EL (cell line): ENCODE data around the gene RUNDC3A.
"Not testable (repeated sequence)": the region's sequence is repeated elsewhere in the genome, so short reads cannot be mapped to it uniquely, and the experiment has no call there.

Experiments
- DNase-seq: peaks from one replicate; pipeline ENCODE4 v3.0.0-alpha.2; 2016

The RUNDC3A gene

DNA sequence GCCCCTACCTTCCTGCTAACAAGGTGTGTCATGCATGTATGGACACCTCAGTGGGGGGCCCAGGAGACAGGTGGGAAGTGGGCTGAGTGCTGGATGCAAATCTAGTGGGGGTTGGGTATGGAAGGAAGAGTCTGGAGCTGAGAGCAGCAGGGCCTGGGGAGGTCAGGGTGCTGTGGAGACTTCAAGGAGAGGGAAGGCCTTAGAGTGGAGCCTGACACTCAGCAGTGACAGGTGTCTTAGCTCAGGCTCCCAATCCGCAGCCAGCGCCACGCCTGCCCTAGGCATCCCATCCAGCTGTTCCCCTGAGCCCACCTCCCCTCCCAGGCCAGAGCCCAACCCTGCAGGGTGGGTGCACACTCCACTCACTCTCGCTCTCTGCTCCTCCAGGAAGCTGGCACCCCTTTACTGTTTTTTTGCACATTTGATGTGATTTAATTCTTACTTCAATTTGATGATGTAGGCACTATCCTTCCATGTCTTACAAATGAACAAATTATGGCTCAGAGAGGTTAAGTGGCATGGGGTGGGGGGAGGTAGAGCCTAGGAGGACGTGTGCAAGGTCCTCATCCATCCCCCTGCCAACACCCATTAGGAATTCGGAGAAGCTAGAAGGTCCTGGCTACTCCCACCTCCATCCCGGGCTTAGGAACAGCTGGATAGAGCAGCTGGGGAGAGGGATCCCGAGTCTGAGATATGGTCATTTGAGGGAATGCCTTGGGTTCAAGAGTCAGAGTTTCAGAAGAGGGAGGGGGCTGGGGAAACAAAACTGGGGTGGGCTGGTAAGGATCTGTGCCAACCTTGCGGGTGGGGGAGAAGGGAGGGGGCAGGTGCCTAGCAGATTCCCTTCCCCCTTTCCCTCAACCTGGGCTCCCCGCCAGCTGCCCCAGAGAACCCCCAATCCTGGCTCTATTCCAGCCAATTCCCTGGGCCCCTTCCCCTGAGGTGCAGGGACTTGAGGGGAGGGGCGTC is 53.2 kb downstream of the RUNDC3A start:
- DNase-seq = no peak

DNA sequence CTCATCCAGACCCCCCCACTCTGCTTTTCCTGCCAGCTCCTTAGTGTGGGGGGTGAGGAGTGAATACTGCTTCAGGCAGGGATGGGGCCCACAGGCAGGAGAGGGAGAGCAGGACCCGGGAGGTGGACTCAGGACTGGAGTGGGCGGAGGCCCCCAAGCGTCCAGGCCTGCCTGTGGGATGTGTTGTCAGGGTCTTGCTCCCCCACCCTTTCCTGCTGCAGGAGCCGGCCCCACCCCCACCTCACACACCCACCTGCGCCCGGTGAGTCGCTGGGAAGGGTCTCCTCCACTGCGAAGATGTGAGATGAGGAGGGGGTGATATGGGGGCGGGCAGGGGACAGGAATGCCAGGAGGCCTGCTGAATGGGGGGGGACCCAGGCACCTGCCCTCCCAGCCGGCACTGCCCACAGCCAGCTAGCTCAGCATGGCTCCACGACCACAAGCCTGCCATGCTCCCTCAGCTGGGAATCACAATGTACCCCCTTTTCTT is 54.1 kb downstream of the RUNDC3A start:
- DNase-seq = no peak

DNA sequence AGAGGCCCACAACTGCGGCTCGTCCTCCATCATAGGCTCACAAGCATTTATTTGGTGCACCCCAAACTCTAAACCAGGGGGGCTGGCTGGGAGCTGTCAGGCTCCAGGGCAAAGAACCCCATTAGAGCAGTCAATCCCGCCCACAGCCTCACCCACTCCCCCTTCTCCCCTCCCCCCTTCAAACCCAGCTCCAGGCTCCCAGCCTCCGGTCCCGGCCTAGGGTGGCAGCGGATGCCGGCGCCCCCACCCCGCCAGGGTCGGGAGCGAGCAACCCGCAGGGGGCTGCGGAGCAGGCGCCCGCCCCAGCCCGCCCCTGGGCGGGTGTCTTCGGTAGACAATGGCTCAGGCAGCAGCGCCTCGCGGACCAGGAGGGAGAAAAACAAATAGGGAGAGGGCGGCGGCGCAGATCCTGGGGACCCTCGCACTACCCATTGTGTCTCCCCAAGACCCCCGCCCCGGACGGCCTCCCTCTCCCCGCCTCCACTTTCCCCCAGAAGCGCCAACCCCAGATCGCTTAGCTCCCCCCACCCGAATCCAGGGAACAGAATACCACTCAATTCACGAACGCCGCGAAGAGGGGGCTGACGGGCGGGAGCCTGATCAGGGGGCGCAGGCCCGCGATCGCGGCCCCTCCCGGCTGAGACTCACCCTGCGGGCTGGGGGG is 54.7 kb downstream of the RUNDC3A start:
- DNase-seq = no peak

DNA sequence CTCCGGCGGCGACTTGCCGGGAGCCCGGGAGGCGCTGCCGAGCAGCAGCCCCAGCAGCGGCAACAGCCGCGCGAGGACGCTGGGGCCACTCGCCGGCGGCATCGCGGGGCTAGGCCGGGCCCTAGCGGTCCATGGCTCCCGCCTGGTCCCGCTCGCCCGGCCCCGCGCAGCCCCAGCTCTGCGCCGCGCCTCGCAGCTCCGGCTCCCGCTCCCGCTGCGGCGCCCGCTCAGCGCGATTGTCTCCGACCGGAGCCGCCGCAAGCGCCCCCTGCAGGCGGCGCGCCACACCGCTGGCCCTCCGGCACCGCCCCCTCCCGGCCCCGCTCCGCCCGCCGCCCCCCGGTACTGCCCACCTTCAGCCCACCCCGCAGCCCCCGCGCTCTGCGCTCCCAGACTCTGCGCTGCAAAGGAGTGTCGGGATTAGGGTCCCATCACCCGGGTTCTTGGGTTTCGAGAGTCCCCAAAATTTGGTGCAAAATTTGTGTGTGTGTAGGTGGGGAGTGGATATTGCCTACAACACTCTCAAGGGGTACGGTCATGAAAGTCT is 55.3 kb downstream of the RUNDC3A start, which contains the start of gene FAM171A2:
FAM171A2 (minus strand) TSS at position 241 of the 547 bp plus-strand sequence; CDS start at position 102, 139 bp downstream.
- DNase-seq = peak; percentile 58

DNA sequence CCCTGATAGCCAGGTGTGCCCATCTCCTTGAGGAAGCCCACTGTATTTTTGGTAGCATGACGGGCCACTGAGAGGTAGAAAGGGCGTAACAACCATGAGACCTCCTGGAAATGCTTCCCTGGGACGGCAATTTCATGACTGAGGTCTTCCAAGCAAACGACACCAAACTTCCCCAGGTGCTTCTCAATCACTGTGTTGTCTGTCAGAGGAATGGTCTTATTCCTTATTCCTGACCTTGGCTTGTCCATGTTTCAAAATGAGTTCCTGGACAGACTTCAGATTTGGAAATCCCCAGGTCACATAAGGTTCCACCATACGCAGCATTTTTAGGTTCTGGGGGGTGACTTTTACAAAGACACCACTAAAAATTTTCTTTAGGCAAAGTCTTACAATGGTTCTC is 56.6 kb downstream of the RUNDC3A start:
- DNase-seq = not testable (repeated sequence)

DNA sequence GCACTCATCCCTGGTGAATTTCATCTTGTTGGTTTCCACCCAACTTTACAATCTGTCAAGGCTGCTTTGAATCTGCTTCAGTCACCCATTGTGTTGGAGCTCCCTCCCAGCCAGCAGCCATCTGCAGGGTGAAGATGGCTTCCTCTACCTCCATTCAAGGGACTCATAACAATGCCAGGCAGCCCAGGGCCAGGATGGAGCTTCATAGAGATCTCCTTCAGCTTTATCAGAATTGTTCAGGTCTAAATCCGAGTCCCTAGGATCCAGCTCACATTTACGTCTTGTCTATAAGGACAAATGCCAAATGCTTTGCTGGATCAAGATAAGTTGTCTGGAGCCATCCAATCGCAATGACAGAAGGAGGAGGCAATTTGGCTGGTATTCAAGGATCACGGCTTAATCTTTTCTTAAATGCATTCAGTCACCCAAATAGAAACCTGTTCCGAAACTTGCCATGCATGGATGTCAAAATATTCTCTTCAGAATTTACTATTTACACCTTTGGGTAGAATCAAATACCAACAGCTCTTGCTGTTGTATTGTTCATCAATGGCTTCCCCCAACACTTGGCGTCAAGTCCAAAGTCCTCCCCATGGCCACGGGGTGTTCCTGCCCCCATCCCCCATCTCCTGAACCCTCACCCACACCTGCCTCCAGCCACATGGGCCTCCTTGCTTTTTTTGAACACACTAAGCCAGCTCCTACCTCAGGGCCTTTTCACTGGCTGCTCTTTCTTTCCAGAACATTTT is 59.0 kb downstream of the RUNDC3A start:
- DNase-seq = no peak
